Measurements from ENCODE around the gene BEND6. TPM values are rescaled to one million over a fixed set of nuclear protein-coding genes. Genes with fewer than 3 reads are reported as not detected.

Gene BEND6
- total RNA-seq, 4 donors from 2014 or later, result 0.55 to 0.79 TPM; not detected in 2

GRCh38 chr6:56984884-56985283 lies 30.0 kb downstream of the BEND6 start:
- H3K4me1 ChIP-seq, result no peaks in the 10 kb centered on the region
- H3K27me3 ChIP-seq, result no peaks in the 10 kb centered on the region
- in situ Hi-C loops (cut with MboI; ENCODE audit: low pct_ligation_motif_present in 1 of 4, low pct_unique_long_range_greater_than_20kb in 1 of 4, low sequenced_read_pairs in 3 of 4), result no loop called here
- intact Hi-C loops (cut with DNase I; ENCODE audit: low total_unique reads), result no loop called here
- no peaks in the 10 kb centered on the region for H3K36me3 ChIP-seq
- 98 to 100% methylated on average over 1 to 2 of the region's 2 CpGs for WGBS, 2 donors (ENCODE audit: low coverage in 1 of 2)
- H3K4me3 ChIP-seq, result no peak overlapping the region
- no peaks in the 10 kb centered on the region for H3K9me3 ChIP-seq
- TF ChIP-seq EP300 (IDR thresholded peaks at IDR 0.05; ENCODE audit: low read depth), result no peak
- no peak for TF ChIP-seq POLR2A (IDR thresholded peaks at IDR 0.05)
- no peak for TF ChIP-seq CTCF (IDR thresholded peaks at IDR 0.05)
- no peak for TF ChIP-seq POLR2AphosphoS5 (IDR thresholded peaks at IDR 0.05)
- H3K27ac ChIP-seq, result no peak overlapping the region
- no peak for DNase-seq

- Histone ChIP-seq H3K27ac (no peak overlapping the region), H3K4me1 (no peaks in the 10 kb centered on the region), H3K4me3 (no peak overlapping the region), H3K27me3 (no peaks in the 10 kb centered on the region), H3K9me3 (no peaks in the 10 kb centered on the region), H3K36me3 (no peaks in the 10 kb centered on the region)
- no peak for TF ChIP-seq POLR2A (IDR thresholded peaks at IDR 0.05)
- TF ChIP-seq EP300 (IDR thresholded peaks at IDR 0.05; ENCODE audit: low read depth), result no peak
- no peak for TF ChIP-seq CTCF (IDR thresholded peaks at IDR 0.05)
- TF ChIP-seq POLR2AphosphoS5 (IDR thresholded peaks at IDR 0.05), result no peak
- 57 to 74% methylated on average over 1 of the region's 1 CpG for WGBS, 2 donors (ENCODE audit: low coverage in 1 of 2)
- intact Hi-C loops (cut with DNase I; ENCODE audit: low total_unique reads), result no loop called here
- in situ Hi-C loops (cut with MboI; ENCODE audit: low pct_ligation_motif_present in 1 of 4, low pct_unique_long_range_greater_than_20kb in 1 of 4, low sequenced_read_pairs in 3 of 4), result no loop called here
- DNase-seq, result no peak
Observed at GRCh38 chr6:56986611-56987010, 31.7 kb downstream of the BEND6 start.

- in situ Hi-C loops (cut with MboI; ENCODE audit: low pct_ligation_motif_present in 1 of 4, low pct_unique_long_range_greater_than_20kb in 1 of 4, low sequenced_read_pairs in 3 of 4), result no loop called here
- 82 to 94% methylated on average over 5 to 10 of the region's 10 CpGs for WGBS, 2 donors (ENCODE audit: low coverage in 1 of 2)
- DNase-seq, result no peak
- intact Hi-C loops (cut with DNase I; ENCODE audit: low total_unique reads), result no loop called here
- no peak for TF ChIP-seq CTCF (IDR thresholded peaks at IDR 0.05)
- TF ChIP-seq POLR2AphosphoS5 (IDR thresholded peaks at IDR 0.05), result no peak
- TF ChIP-seq EP300 (IDR thresholded peaks at IDR 0.05; ENCODE audit: low read depth), result no peak
- no peak for TF ChIP-seq POLR2A (IDR thresholded peaks at IDR 0.05)
- Histone ChIP-seq H3K27me3 (peaks cover 7% of the 10 kb centered on the region), H3K4me1 (no peaks in the 10 kb centered on the region), H3K36me3 (no peaks in the 10 kb centered on the region), H3K9me3 (no peaks in the 10 kb centered on the region), H3K27ac (no peak overlapping the region), H3K4me3 (no peak overlapping the region)
Observed at GRCh38 chr6:56988145-56988544, 33.2 kb downstream of the BEND6 start.

GRCh38 chr6:56992036-56992435 lies 37.1 kb downstream of the BEND6 start:
- DNase-seq, result no peak
- Histone ChIP-seq H3K9me3 (no peaks in the 10 kb centered on the region), H3K36me3 (no peaks in the 10 kb centered on the region), H3K27ac (no peak overlapping the region), H3K4me3 (no peak overlapping the region), H3K27me3 (peaks cover 7% of the 10 kb centered on the region), H3K4me1 (no peaks in the 10 kb centered on the region)
- in situ Hi-C loops (cut with MboI; ENCODE audit: low pct_ligation_motif_present in 1 of 4, low pct_unique_long_range_greater_than_20kb in 1 of 4, low sequenced_read_pairs in 3 of 4), result no loop called here
- no peak for TF ChIP-seq POLR2A (IDR thresholded peaks at IDR 0.05)
- TF ChIP-seq POLR2AphosphoS5 (IDR thresholded peaks at IDR 0.05), result no peak
- TF ChIP-seq EP300 (IDR thresholded peaks at IDR 0.05; ENCODE audit: low read depth), result no peak
- no peak for TF ChIP-seq CTCF (IDR thresholded peaks at IDR 0.05)
- 70 to 75% methylated on average over 2 of the region's 2 CpGs for WGBS, 2 donors (ENCODE audit: low coverage in 1 of 2)
- intact Hi-C loops (cut with DNase I; ENCODE audit: low total_unique reads), result no loop called here
